ENCODE data around the gene FUOM. TPM values are rescaled to one million over a fixed set of nuclear protein-coding genes. Genes with fewer than 3 reads are reported as not detected.

The FUOM gene
- total RNA-seq, 1 donor from 2014 or later: 18.7 TPM

- no peak for DNase-seq (ENCODE audit: extremely low read depth, low read depth, low spot score)
These were observed 42.0 kb downstream of the FUOM start for GRCh38 chr10:133315847-133316246.

- no peak for DNase-seq (ENCODE audit: extremely low read depth, low read depth, low spot score)
These were observed 42.9 kb downstream of the FUOM start for GRCh38 chr10:133314911-133315310.

GRCh38 chr10:133313192-133313591 is 44.6 kb downstream of the FUOM start:
- no peak for DNase-seq (ENCODE audit: extremely low read depth, low read depth, low spot score)

GRCh38 chr10:133312769-133313145 is 45.1 kb downstream of the FUOM start:
- DNase-seq (ENCODE audit: extremely low read depth, low read depth, low spot score): no peak

GRCh38 chr10:133312016-133312768 is 45.6 kb downstream of the FUOM start:
- no peak for DNase-seq (ENCODE audit: extremely low read depth, low read depth, low spot score)

- DNase-seq (ENCODE audit: extremely low read depth, low read depth, low spot score): no peak
These were observed 46.2 kb downstream of the FUOM start for GRCh38 chr10:133311570-133311969.

- no peak for DNase-seq (ENCODE audit: extremely low read depth, low read depth, low spot score)
These were observed 47.0 kb downstream of the FUOM start for GRCh38 chr10:133310789-133311188.

- no peak for DNase-seq (ENCODE audit: extremely low read depth, low read depth, low spot score)
These were observed 47.4 kb downstream of the FUOM start for GRCh38 chr10:133310399-133310755.

GRCh38 chr10:133309720-133310398 is 48.0 kb downstream of the FUOM start:
- DNase-seq (ENCODE audit: extremely low read depth, low read depth, low spot score): no peak

- DNase-seq (ENCODE audit: extremely low read depth, low read depth, low spot score): no peak
These were observed 48.6 kb downstream of the FUOM start for GRCh38 chr10:133309100-133309719.

- DNase-seq (ENCODE audit: extremely low read depth, low read depth, low spot score): no peak
These were observed 49.3 kb downstream of the FUOM start, which contains the start of the genes TUBGCP2 and ZNF511 for GRCh38 chr10:133308421-133309099. Gene TUBGCP2 (minus strand): TSS chr10:133308872. CDS start chr10:133302941, 5,931 bp downstream. Gene ZNF511 (plus strand): TSS chr10:133308914. CDS start chr10:133308944, 30 bp downstream.

GRCh38 chr10:133307776-133308420 is 49.9 kb downstream of the FUOM start:
- no peak for DNase-seq (ENCODE audit: extremely low read depth, low read depth, low spot score)

- no peak for DNase-seq (ENCODE audit: extremely low read depth, low read depth, low spot score)
These were observed 50.9 kb downstream of the FUOM start for GRCh38 chr10:133306941-133307379.

- no peak for DNase-seq (ENCODE audit: extremely low read depth, low read depth, low spot score)
These were observed 51.7 kb downstream of the FUOM start for GRCh38 chr10:133306097-133306476.

Other genes with a start within 250 kb of the FUOM start
- not detected in 2 replicates for gene KNDC1, start 197.8 kb downstream of the FUOM start, total RNA-seq
- not detected in 2 replicates for gene UTF1, start 127.8 kb downstream of the FUOM start, total RNA-seq
- not detected in 2 replicates for gene VENTX, start 120.2 kb downstream of the FUOM start, total RNA-seq
- gene ADAM8, start 81.2 kb downstream of the FUOM start, total RNA-seq: 1.5 and 3.1 TPM in 2 replicates
- gene TUBGCP2, start 49.1 kb downstream of the FUOM start, total RNA-seq: 55.0 and 60.3 TPM in 2 replicates
- gene ZNF511, start 49.1 kb downstream of the FUOM start, total RNA-seq: 20.1 and 22.2 TPM in 2 replicates
- not detected in 2 replicates for gene CALY, start 21.1 kb downstream of the FUOM start, total RNA-seq
- not detected in 2 replicates for gene PRAP1, start 10.6 kb downstream of the FUOM start, total RNA-seq
- 105 and 158 TPM in 2 replicates for gene ECHS1, start 15.3 kb upstream of the FUOM start, total RNA-seq
- gene PAOX, start 21.2 kb upstream of the FUOM start, total RNA-seq: 7.9 and 12.1 TPM in 2 replicates
- gene MTG1, start 36.1 kb upstream of the FUOM start, total RNA-seq: 24.2 and 44.5 TPM in 2 replicates
- 0.64 and 0.92 TPM in 2 replicates for gene SPRN, start 66.6 kb upstream of the FUOM start, total RNA-seq
- gene SCART1, start 95.9 kb upstream of the FUOM start, total RNA-seq: 0.44 and 1.3 TPM in 2 replicates
- gene CYP2E1, start 169.3 kb upstream of the FUOM start, total RNA-seq: 0.64 TPM in 1 of 2 replicates, not detected in the other
- gene SYCE1, start 207.6 kb upstream of the FUOM start, total RNA-seq: not detected in 2 replicates

Data from glomerular endothelial cell (primary cell).